GM23338 (cell line): ENCODE measurements around the gene GRIK4. TPM values are rescaled to one million over a fixed set of nuclear protein-coding genes. Genes with fewer than 3 reads are reported as not detected.

Experiments
- ATAC-seq: fragments of 200-7000 bp; cut with Tn5 transposase; 3 replicates; pipeline ENCODE4 v1.9.1; 2020
- DNase-seq: peaks from one replicate; pipeline ENCODE4 v3.0.0-alpha.2; 2015; ENCODE audit warnings: low spot score
- H2AFZ ChIP-seq: fragments of 200-600 bp; sonication (generic); 2 replicates; pipeline ENCODE4 v1.8.0; 2016; ENCODE audit warnings: antibody characterized with exemption, mild to moderate bottlenecking, moderate library complexity
- H3F3A ChIP-seq: fragments of 200-600 bp; sonication (generic); replicated peaks from 2 replicates; pipeline ENCODE4 v1.8.0; 2017; ENCODE audit warnings: antibody characterized with exemption, mixed run types, low read depth
- H3K27ac ChIP-seq: fragments of 200-600 bp; sonication (generic); 2 replicates; pipeline ENCODE4 v1.6.1; 2016; ENCODE audit warnings: low read depth
- H3K27me3 ChIP-seq: fragments of 200-600 bp; sonication (generic); 2 replicates; pipeline ENCODE4 v1.8.0; 2016; ENCODE audit warnings: mild to moderate bottlenecking, mixed run types, moderate library complexity; ENCODE audit not compliant: insufficient read depth
- H3K36me3 ChIP-seq: fragments of 200-600 bp; sonication (generic); 2 replicates; pipeline ENCODE4 v1.8.0; 2016; ENCODE audit warnings: mild to moderate bottlenecking; ENCODE audit not compliant: insufficient read depth
- H3K4me1 ChIP-seq: fragments of 200-600 bp; sonication (generic); 2 replicates; pipeline ENCODE4 v1.8.0; 2016; ENCODE audit warnings: mild to moderate bottlenecking, moderate library complexity; ENCODE audit not compliant: insufficient read depth
- H3K4me2 ChIP-seq: fragments of 200-600 bp; sonication (generic); 2 replicates; pipeline ENCODE4 v1.7.1; 2017; ENCODE audit warnings: mixed run types
- H3K4me3 ChIP-seq: fragments of 200-600 bp; sonication (generic); 2 replicates; pipeline ENCODE4 v1.6.1; 2016; ENCODE audit warnings: mixed run types
- H3K79me2 ChIP-seq: fragments of 200-600 bp; sonication (generic); replicated peaks from 2 replicates; pipeline ENCODE4 v1.8.0; 2017; ENCODE audit warnings: mild to moderate bottlenecking; ENCODE audit not compliant: insufficient read depth
- H3K9me2 ChIP-seq: fragments of 200-600 bp; sonication (generic); 2 replicates; pipeline ENCODE4 v1.8.0; 2017; ENCODE audit not compliant: insufficient read depth
- H4K20me1 ChIP-seq: fragments of 200-600 bp; sonication (generic); replicated peaks from 2 replicates; pipeline ENCODE4 v1.8.0; 2017; ENCODE audit warnings: mild to moderate bottlenecking; ENCODE audit not compliant: insufficient read depth
- H3K27ac Mint-ChIP-seq: 2 replicates; pipeline ENCODE4 v1.8.0; 2020; ENCODE audit warnings: inconsistent platforms, mild to moderate bottlenecking, moderate library complexity, mixed read lengths
- H3K27me3 Mint-ChIP-seq: 3 replicates; pipeline ENCODE4 v1.8.0; 2022; ENCODE audit warnings: low read depth, mild to moderate bottlenecking, moderate library complexity, mixed read lengths, inconsistent platforms; ENCODE audit not compliant: insufficient read depth, poor library complexity
- H3K36me3 Mint-ChIP-seq: 3 replicates; pipeline ENCODE4 v1.8.0; 2021; ENCODE audit warnings: low read depth, mild to moderate bottlenecking, inconsistent platforms, moderate library complexity, mixed read lengths
- H3K4me1 Mint-ChIP-seq: 3 replicates; pipeline ENCODE4 v1.8.0; 2020; ENCODE audit warnings: mild to moderate bottlenecking, inconsistent platforms, mixed read lengths
- H3K4me3 Mint-ChIP-seq: 3 replicates; pipeline ENCODE4 v1.8.0; 2021; ENCODE audit warnings: moderate library complexity, mild to moderate bottlenecking, inconsistent platforms, mixed read lengths
- H3K9me3 Mint-ChIP-seq: 3 replicates; pipeline ENCODE4 v1.8.0; 2020; ENCODE audit warnings: moderate library complexity, mild to moderate bottlenecking, inconsistent platforms, mixed read lengths
- CREB1 ChIP-seq: fragments of 250-450 bp; sonication (Bioruptor Pico); IDR thresholded peaks from 2 replicates; pipeline ENCODE4 v1.5.0; 2020; ENCODE audit warnings: low read depth, mild to moderate bottlenecking, moderate library complexity
- CTCF ChIP-seq, 2 experiments: fragments of 200-600 bp in 1 of 2; sonication (generic) in 1 of 2; conservative IDR thresholded peaks; 2 replicates each; pipeline versions ENCODE4 v1.5.1 to v1.6.1; 2016 to 2017; ENCODE audit warnings: antibody characterized with exemption in 2 of 2, low read depth in 2 of 2, mild to moderate bottlenecking in 2 of 2, moderate library complexity in 1 of 2
- ETS1 ChIP-seq: IDR thresholded peaks from 2 replicates; pipeline ENCODE4 v1.6.1; 2016; ENCODE audit warnings: antibody characterized with exemption
- EZH2 ChIP-seq: fragments of 200-600 bp; sonication (generic); IDR thresholded peaks from one replicate; pipeline ENCODE4 v1.8.0; 2017; ENCODE audit warnings: antibody characterized with exemption, mild to moderate bottlenecking, low read depth; ENCODE audit not compliant: unreplicated experiment
- EZH2phosphoT487 ChIP-seq: fragments of 200-600 bp; sonication (generic); IDR thresholded peaks from one replicate; pipeline ENCODE4 v1.8.1; 2018; ENCODE audit warnings: antibody characterized with exemption; ENCODE audit not compliant: unreplicated experiment
- JUNB ChIP-seq: IDR thresholded peaks from one replicate; pipeline ENCODE4 v1.6.1; 2016; ENCODE audit warnings: antibody characterized with exemption; ENCODE audit not compliant: unreplicated experiment
- NANOG ChIP-seq: IDR thresholded peaks from 2 replicates; pipeline ENCODE4 v1.6.1; 2016; ENCODE audit warnings: antibody characterized with exemption, borderline replicate concordance
- REST ChIP-seq: IDR thresholded peaks from one replicate; pipeline ENCODE4 v1.6.1; 2018; ENCODE audit warnings: antibody characterized with exemption; ENCODE audit not compliant: unreplicated experiment
- STAT1 ChIP-seq: IDR thresholded peaks from one replicate; pipeline ENCODE4 v1.6.1; 2016; ENCODE audit warnings: antibody characterized with exemption; ENCODE audit not compliant: unreplicated experiment
- ZNF114 ChIP-seq: fragments of 250-450 bp; sonication (Bioruptor Pico); IDR thresholded peaks from 2 replicates; pipeline ENCODE4 v1.5.0; 2020; ENCODE audit warnings: mild to moderate bottlenecking, moderate library complexity
- ZNF331 ChIP-seq: fragments of 250-450 bp; sonication (Bioruptor Pico); IDR thresholded peaks from 2 replicates; pipeline ENCODE4 v1.5.0; 2020; ENCODE audit warnings: low read depth, mild to moderate bottlenecking, moderate library complexity
- polyA plus RNA-seq: library from polyadenylated mRNA; unstranded; fragments of >200 nt; fragmentation: Nextera tagmentation; extraction: Ambion mirVana; gene quantifications from 2 replicates; pipeline ENCODE4 v1.2.1, GENCODE V29; 2016
- total RNA-seq: library from RNA; depleted of rRNA; stranded (reverse); fragments of >200 nt; shearing (Covaris generic); gene quantifications from 2 replicates; pipeline ENCODE4 v1.2.3, GENCODE V29; 2014

The GRIK4 gene
- total and polyA plus RNA-seq, 2 experiments from 2014 or later, result 0.63 to 2.2 TPM

GRCh38 chr11:120595557-120595956 is 84.0 kb downstream of the GRIK4 start (continued):
- TF ChIP-seq CTCF (conservative IDR thresholded peaks at IDR 0.05; ENCODE audit: low read depth in 2 of 2) (no peak), EZH2 (no peak), ETS1 (no peak)

- Mint-ChIP-seq H3K36me3 (0 out of 3 replicates have a peak, but pooled peaks cover 3% of the 10 kb centered on the region), H3K4me3 (no peak overlapping the region), H3K27ac (no peak overlapping the region), H3K27me3 (peaks cover 3% of the 10 kb centered on the region), H3K9me3 (no peaks in the 10 kb centered on the region; the same call in 2 of the 3 replicates), H3K4me1 (peaks cover 36% of the 10 kb centered on the region)
- Histone ChIP-seq H3F3A (no peaks in the 10 kb centered on the region), H3K27ac (no peak overlapping the region), H3K4me2 (no peak overlapping the region), H3K9me2 (no peaks in the 10 kb centered on the region), H4K20me1 (no peaks in the 10 kb centered on the region), H3K4me3 (no peak overlapping the region), H3K4me1 (peaks cover 12% of the 10 kb centered on the region), H3K27me3 (no peaks in the 10 kb centered on the region), H3K36me3 (no peaks in the 10 kb centered on the region), H3K79me2 (no peaks in the 10 kb centered on the region), H2AFZ (no peak overlapping the region)
- DNase-seq (no peak), ATAC-seq (no peak)
- no peak for TF ChIP-seq CREB1 (CRISPR knock-in tag)
- no peak for TF ChIP-seq ETS1
- no peak for TF ChIP-seq EZH2phosphoT487
- no peak for TF ChIP-seq STAT1
- no peak for TF ChIP-seq NANOG
- TF ChIP-seq ZNF331, result no peak
- TF ChIP-seq JUNB, result no peak
- no peak for TF ChIP-seq EZH2
- TF ChIP-seq REST, result no peak
- no peak for TF ChIP-seq ZNF114 (CRISPR knock-in tag)
Observed at GRCh38 chr11:120597250-120598215, 86.0 kb downstream of the GRIK4 start.
